ENCODE data around the gene SP2.

GRCh38 chr17:47884427-47884740, 11.7 kb upstream of the SP2 start:
- no peak for TF ChIP-seq CTCF (optimal IDR thresholded peaks at IDR 0.05 in 1 of 3, IDR thresholded peaks at IDR 0.05 in 1 of 3, conservative IDR thresholded peaks at IDR 0.05 in 1 of 3; ENCODE audit: extremely low read depth in 1 of 3, insufficient read depth in 2 of 3, low read length in 3 of 3)
- TF ChIP-seq EZH2 (IDR thresholded peaks at IDR 0.05; ENCODE audit: low read length): no peak

Measured in keratinocyte (primary cell).